GM23248 (cell line): Measurements from ENCODE around the gene AFP. TPM values are rescaled to one million over a fixed set of nuclear protein-coding genes. Genes with fewer than 3 reads are reported as not detected.

Source experiments
- DNase-seq: peaks from one replicate; pipeline ENCODE4 v3.0.0-alpha.2; 2015
- H2AFZ ChIP-seq: fragments of 200-600 bp; sonication (generic); 2 replicates; pipeline ENCODE4 v1.6.1; 2016; ENCODE audit warnings: antibody characterized with exemption
- H3F3A ChIP-seq: fragments of 200-600 bp; sonication (generic); 2 replicates; pipeline ENCODE4 v1.6.1; 2016; ENCODE audit warnings: mild to moderate bottlenecking, antibody characterized with exemption, mixed run types; ENCODE audit not compliant: insufficient read depth
- H3K27ac ChIP-seq: fragments of 200-600 bp; sonication (generic); 2 replicates; pipeline ENCODE4 v1.5.1; 2016; ENCODE audit warnings: mild to moderate bottlenecking
- H3K27me3 ChIP-seq: fragments of 200-600 bp; sonication (generic); replicated peaks from 2 replicates; pipeline ENCODE4 v1.6.1; 2016; ENCODE audit warnings: mild to moderate bottlenecking; ENCODE audit not compliant: insufficient read depth
- H3K36me3 ChIP-seq: fragments of 200-600 bp; sonication (generic); 2 replicates; pipeline ENCODE4 v1.6.1; 2016; ENCODE audit warnings: low read depth, mild to moderate bottlenecking
- H3K4me1 ChIP-seq: fragments of 200-600 bp; sonication (generic); 2 replicates; pipeline ENCODE4 v1.6.1; 2016; ENCODE audit warnings: mild to moderate bottlenecking; ENCODE audit not compliant: insufficient read depth
- H3K4me2 ChIP-seq: fragments of 200-600 bp; sonication (generic); one replicate; pipeline ENCODE4 v1.6.1; 2016; ENCODE audit warnings: mild to moderate bottlenecking; ENCODE audit not compliant: unreplicated experiment
- H3K4me3 ChIP-seq: fragments of 200-600 bp; sonication (generic); 2 replicates; pipeline ENCODE4 v1.5.1; 2016; ENCODE audit warnings: mild to moderate bottlenecking
- H3K79me2 ChIP-seq: fragments of 200-600 bp; sonication (generic); 2 replicates; pipeline ENCODE4 v1.6.1; 2016; ENCODE audit warnings: mild to moderate bottlenecking; ENCODE audit not compliant: insufficient read depth
- H3K9ac ChIP-seq: fragments of 200-600 bp; sonication (generic); 2 replicates; pipeline ENCODE4 v1.6.1; 2016; ENCODE audit warnings: mild to moderate bottlenecking
- H3K9me2 ChIP-seq: fragments of 200-600 bp; sonication (generic); 2 replicates; pipeline ENCODE4 v1.6.1; 2016; ENCODE audit warnings: mixed run types, mild to moderate bottlenecking, moderate library complexity; ENCODE audit not compliant: insufficient read depth
- H3K9me3 ChIP-seq: fragments of 200-600 bp; sonication (generic); one replicate; pipeline ENCODE4 v1.6.1; 2017; ENCODE audit warnings: low read depth
- H4K20me1 ChIP-seq: fragments of 200-600 bp; sonication (generic); 2 replicates; pipeline ENCODE4 v1.6.0; 2016; ENCODE audit not compliant: insufficient read depth
- EZH2 ChIP-seq: fragments of 200-600 bp; sonication (generic); IDR thresholded peaks from 2 replicates; pipeline ENCODE4 v1.6.1; 2018; ENCODE audit warnings: antibody characterized with exemption, mild to moderate bottlenecking; ENCODE audit not compliant: insufficient read depth, poor library complexity, severe bottlenecking
- EZH2phosphoT487 ChIP-seq: fragments of 200-600 bp; sonication (generic); IDR thresholded peaks from 2 replicates; pipeline ENCODE4 v1.6.1; 2018; ENCODE audit warnings: antibody characterized with exemption, moderate library complexity, mild to moderate bottlenecking, low read depth; ENCODE audit not compliant: insufficient read depth
- WGBS, 2 experiments: methylation state at CpG; one replicate each; pipeline ENCODE4 v1.1.6; 2015 to 2017; ENCODE audit warnings: low lambda C conversion rate in 2 of 2, low coverage in 1 of 2; ENCODE audit errors: missing lambda C conversion rate in 2 of 2; 5-methylcytosine and 5-hydroxymethylcytosine counted together
- in situ Hi-C: fragments of 300-500 bp; cut with MboI; formaldehyde crosslinking; loops from 2 replicates; pipeline ENCODE4 v1.15.0; 2020
- polyA plus RNA-seq: library from polyadenylated mRNA; unstranded; fragments of >200 nt; fragmentation: Nextera tagmentation; extraction: Ambion mirVana; gene quantifications from 2 replicates; pipeline ENCODE4 v1.2.1, GENCODE V29; 2016
- total RNA-seq: library from RNA; depleted of rRNA; stranded (reverse); fragments of >200 nt; shearing (Covaris generic); gene quantifications from 2 replicates; pipeline ENCODE4 v1.2.3, GENCODE V29; 2014

AFP gene
- total and polyA plus RNA-seq, 2 experiments from 2014 or later: 0.98 TPM; not detected in 1

- Histone ChIP-seq H3K27ac (no peak overlapping the region), H3K4me3 (no peak overlapping the region), H3K27me3 (0 out of 2 replicates have a peak, but pooled peaks cover 3% of the 10 kb centered on the region), H3K4me1 (no peaks in the 10 kb centered on the region), H3K9me3 (no peaks in the 10 kb centered on the region), H3K4me2 (no peak overlapping the region), H4K20me1 (no peaks in the 10 kb centered on the region), H3K36me3 (no peaks in the 10 kb centered on the region), H3F3A (no peaks in the 10 kb centered on the region), H3K79me2 (no peaks in the 10 kb centered on the region), H3K9ac (no peak overlapping the region), H3K9me2 (no peaks in the 10 kb centered on the region), H2AFZ (no peak overlapping the region)
- in situ Hi-C loops: no loop called here
- TF ChIP-seq EZH2phosphoT487 (no peak), EZH2 (no peak)
- 58 to 65% methylated on average over 3 of the region's 3 CpGs for WGBS, 2 experiments
- DNase-seq: no peak
These were observed 4.6 kb downstream of the AFP start for GRCh38 chr4:73440653-73441052.

- Histone ChIP-seq H3K4me3 (no peak overlapping the region), H3K9me2 (no peaks in the 10 kb centered on the region), H4K20me1 (no peaks in the 10 kb centered on the region), H3K4me1 (peaks cover 1% of the 10 kb centered on the region), H3K9ac (no peak overlapping the region), H3K27ac (no peak overlapping the region), H3K79me2 (no peaks in the 10 kb centered on the region), H3K9me3 (no peaks in the 10 kb centered on the region), H3F3A (no peaks in the 10 kb centered on the region), H2AFZ (no peak overlapping the region), H3K4me2 (no peak overlapping the region), H3K27me3 (0 out of 2 replicates have a peak, but pooled peaks cover 3% of the 10 kb centered on the region), H3K36me3 (no peaks in the 10 kb centered on the region)
- DNase-seq: no peak
- in situ Hi-C loops: no loop called here
- WGBS, 2 experiments: 58 to 67% methylated on average over 5 of the region's 5 CpGs
- TF ChIP-seq EZH2phosphoT487 (no peak), EZH2 (no peak)
These were observed 6.3 kb downstream of the AFP start for GRCh38 chr4:73442275-73442674.

GRCh38 chr4:73443224-73443623 is 7.2 kb downstream of the AFP start:
- Histone ChIP-seq H3K79me2 (no peaks in the 10 kb centered on the region), H3K4me1 (peaks cover 10% of the 10 kb centered on the region), H3K27ac (no peak overlapping the region), H3K9me2 (no peaks in the 10 kb centered on the region), H4K20me1 (no peaks in the 10 kb centered on the region), H2AFZ (no peak overlapping the region), H3K4me3 (no peak overlapping the region), H3K9ac (no peak overlapping the region), H3K4me2 (no peak overlapping the region), H3K9me3 (no peaks in the 10 kb centered on the region), H3K36me3 (no peaks in the 10 kb centered on the region), H3F3A (no peaks in the 10 kb centered on the region), H3K27me3 (0 out of 2 replicates have a peak, but pooled peaks cover 3% of the 10 kb centered on the region)
- in situ Hi-C loops: no loop called here
- WGBS, 2 experiments: 40 to 43% methylated on average over 3 of the region's 3 CpGs
- DNase-seq: no peak
- TF ChIP-seq EZH2 (no peak), EZH2phosphoT487 (no peak)

GRCh38 chr4:73445383-73446335 is 9.6 kb downstream of the AFP start:
- H4K20me1 ChIP-seq: no peaks in the 10 kb centered on the region
- no peak overlapping the region for H3K27ac ChIP-seq
- WGBS, 2 experiments: 71 to 77% methylated on average over 7 of the region's 7 CpGs
- in situ Hi-C loops: no loop called here
- no peaks in the 10 kb centered on the region for H3K9me3 ChIP-seq
- no peak overlapping the region for H3K9ac ChIP-seq
- no peak overlapping the region for H2AFZ ChIP-seq
- no peaks in the 10 kb centered on the region for H3K9me2 ChIP-seq
- H3K4me3 ChIP-seq: no peak overlapping the region
- peaks cover 25% of the 10 kb centered on the region for H3K4me1 ChIP-seq
- TF ChIP-seq EZH2: no peak
- no peak for TF ChIP-seq EZH2phosphoT487
- H3K79me2 ChIP-seq: no peaks in the 10 kb centered on the region
- no peak overlapping the region for H3K4me2 ChIP-seq
- peaks cover 6% of the 10 kb centered on the region for H3F3A ChIP-seq
- H3K27me3 ChIP-seq: 0 out of 2 replicates have a peak, but pooled peaks cover 3% of the 10 kb centered on the region
- no peaks in the 10 kb centered on the region for H3K36me3 ChIP-seq
- DNase-seq: no peak
